Measurements from ENCODE around the gene MYL4.

- no peak for TF ChIP-seq CTCF (conservative IDR thresholded peaks at IDR 0.05)
- TF ChIP-seq ZFX (IDR thresholded peaks at IDR 0.05) = no peak
Observed at GRCh38 chr17:47179141-47179540, 30.0 kb upstream of the MYL4 start.
